ENCODE data around the gene TSPOAP1.
A peak's percentile ranks its signal among the peaks of the same experiment; 100 is the strongest.
"Not testable (repeated sequence)": the region's sequence is repeated elsewhere in the genome, so short reads cannot be mapped to it uniquely, and the experiment has no call there.

TSPOAP1 gene

DNA sequence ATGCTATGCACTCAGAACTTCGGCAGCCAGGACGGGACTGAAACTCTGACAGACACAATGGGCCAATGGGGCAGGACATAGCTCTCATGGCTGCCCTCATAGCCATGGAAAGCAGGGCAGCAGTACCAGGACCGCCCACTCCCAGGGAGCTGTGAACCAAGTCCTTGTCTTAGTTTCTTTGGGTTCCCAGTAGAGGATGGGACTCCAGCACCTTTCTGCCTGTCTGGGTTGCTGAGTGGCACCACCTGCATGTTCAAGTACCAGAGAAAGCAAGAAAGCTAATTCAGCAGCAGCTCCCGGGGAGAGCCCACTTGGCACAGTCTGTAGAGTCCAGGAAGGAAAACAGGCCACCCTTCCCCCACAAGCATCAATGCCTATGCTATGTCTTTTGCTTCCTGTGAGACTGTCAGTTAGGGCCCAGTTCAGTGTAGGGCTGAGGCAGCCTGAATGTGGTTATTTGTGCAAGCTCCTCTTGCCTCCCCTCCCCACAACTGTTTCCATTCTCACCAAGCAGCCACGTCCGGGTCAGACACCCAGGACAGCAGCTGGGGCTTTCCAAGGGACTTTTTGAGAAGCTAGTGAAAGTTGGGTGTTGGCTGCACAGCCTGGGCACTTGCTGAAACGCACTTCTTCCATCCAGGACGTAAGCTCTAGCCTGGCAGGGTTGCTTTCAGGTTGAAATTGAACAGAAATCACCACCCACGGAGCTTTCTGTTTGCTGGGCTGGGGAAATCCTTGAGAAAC lies 15.6 kb upstream of the TSPOAP1 start:
- no peak for DNase-seq (ENCODE audit: low read depth)
- H3K4me3 ChIP-seq (ENCODE audit: low read length), result no peak overlapping the region
- TF ChIP-seq, protein P1, sequence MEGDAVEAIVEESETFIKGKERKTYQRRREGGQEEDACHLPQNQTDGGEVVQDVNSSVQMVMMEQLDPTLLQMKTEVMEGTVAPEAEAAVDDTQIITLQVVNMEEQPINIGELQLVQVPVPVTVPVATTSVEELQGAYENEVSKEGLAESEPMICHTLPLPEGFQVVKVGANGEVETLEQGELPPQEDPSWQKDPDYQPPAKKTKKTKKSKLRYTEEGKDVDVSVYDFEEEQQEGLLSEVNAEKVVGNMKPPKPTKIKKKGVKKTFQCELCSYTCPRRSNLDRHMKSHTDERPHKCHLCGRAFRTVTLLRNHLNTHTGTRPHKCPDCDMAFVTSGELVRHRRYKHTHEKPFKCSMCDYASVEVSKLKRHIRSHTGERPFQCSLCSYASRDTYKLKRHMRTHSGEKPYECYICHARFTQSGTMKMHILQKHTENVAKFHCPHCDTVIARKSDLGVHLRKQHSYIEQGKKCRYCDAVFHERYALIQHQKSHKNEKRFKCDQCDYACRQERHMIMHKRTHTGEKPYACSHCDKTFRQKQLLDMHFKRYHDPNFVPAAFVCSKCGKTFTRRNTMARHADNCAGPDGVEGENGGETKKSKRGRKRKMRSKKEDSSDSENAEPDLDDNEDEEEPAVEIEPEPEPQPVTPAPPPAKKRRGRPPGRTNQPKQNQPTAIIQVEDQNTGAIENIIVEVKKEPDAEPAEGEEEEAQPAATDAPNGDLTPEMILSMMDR (conservative IDR thresholded peaks at IDR 0.05; ENCODE audit: low read length), result no peak

DNA sequence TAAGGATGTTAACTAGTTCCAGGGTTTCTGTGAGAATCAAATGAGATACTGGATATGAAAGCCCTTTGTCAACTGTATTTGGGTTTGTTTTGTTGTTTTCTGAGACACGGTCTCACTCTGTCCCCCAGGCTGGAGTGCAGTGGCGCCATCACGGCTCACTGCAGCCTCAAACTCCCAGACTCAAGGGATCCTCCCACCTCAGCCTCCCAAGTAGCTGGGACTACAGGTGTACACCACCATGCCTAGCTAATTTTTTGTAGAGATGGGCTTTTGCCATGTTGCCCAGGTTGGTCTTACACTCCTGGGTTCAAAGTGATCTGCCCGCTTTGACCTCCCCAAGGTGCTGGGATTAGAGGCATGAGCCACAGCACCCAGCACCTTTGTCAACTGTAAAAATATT lies 14.5 kb upstream of the TSPOAP1 start:
- TF ChIP-seq, protein P1 (conservative IDR thresholded peaks at IDR 0.05; ENCODE audit: low read length), result no peak
- H3K4me3 ChIP-seq (ENCODE audit: low read length), result no peak overlapping the region
- no peak for DNase-seq (ENCODE audit: low read depth)

- TF ChIP-seq, protein P1 (conservative IDR thresholded peaks at IDR 0.05; ENCODE audit: low read length), result no peak
- H3K4me3 ChIP-seq (ENCODE audit: low read length), result no peak overlapping the region
- no peak for DNase-seq (ENCODE audit: low read depth)
Measured at GRCh38 chr17:58341861-58342475, 13.4 kb upstream of the TSPOAP1 start.

GRCh38 chr17:58341136-58341860 lies 12.7 kb upstream of the TSPOAP1 start:
- not testable (repeated sequence) for DNase-seq (ENCODE audit: low read depth); H3K4me3 ChIP-seq (ENCODE audit: low read length)

- TF ChIP-seq, protein P1 (conservative IDR thresholded peaks at IDR 0.05; ENCODE audit: low read length), result no peak
- no peak overlapping the region for H3K4me3 ChIP-seq (ENCODE audit: low read length)
- DNase-seq (ENCODE audit: low read depth), result no peak
Measured at GRCh38 chr17:58340405-58340876, 11.8 kb upstream of the TSPOAP1 start.

DNA sequence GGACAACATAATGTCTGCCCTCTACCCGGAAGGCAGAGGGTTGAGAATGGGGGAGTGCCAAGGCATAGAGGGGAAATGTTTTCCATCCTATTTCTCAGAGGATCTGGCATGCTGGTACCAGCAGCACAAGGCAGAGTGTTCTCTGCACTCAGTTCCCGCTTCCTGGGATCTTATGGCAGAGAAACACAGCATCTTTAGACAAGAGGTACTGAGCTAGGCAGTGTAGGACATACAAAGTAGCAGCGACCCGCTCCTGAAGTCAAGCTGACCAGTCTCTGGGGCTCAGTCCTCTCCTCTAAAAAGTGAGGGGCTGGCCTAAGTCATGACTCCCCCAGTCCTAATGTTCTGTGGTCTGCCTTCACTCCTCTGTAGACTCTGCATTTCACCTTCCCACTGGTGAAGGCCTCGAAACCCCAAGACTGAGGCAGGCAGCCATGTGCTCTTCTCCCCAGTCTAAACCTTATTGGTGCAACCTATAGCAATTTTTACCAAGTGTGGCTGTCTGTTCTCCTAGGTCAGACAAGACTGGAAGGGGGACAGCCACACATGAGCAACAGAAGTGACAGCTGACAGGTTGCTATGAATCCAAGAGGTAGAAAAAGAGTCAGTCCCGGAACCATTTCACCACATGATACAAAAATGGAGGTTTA lies 11.3 kb upstream of the TSPOAP1 start:
- TF ChIP-seq, protein P1 (conservative IDR thresholded peaks at IDR 0.05; ENCODE audit: low read length), result no peak
- H3K4me3 ChIP-seq (ENCODE audit: low read length), result peak overlapping the region; percentile 60
- DNase-seq (ENCODE audit: low read depth), result no peak

Measured in AG10803 (cell line).